ENCODE data around the gene RXRA.

The RXRA gene

GRCh38 chr9:134371731-134372130 is 45.5 kb downstream of the RXRA start:
- DNase-seq (ENCODE audit: extremely low spot score), result no peak
- ChIA-PET CTCF (no interaction called here), POLR2A (no interaction called here)

GRCh38 chr9:134372581-134373267 is 46.5 kb downstream of the RXRA start:
- no peak for DNase-seq (ENCODE audit: extremely low spot score)
- TF ChIP-seq FOXM1 (IDR thresholded peaks at IDR 0.05; ENCODE audit: borderline replicate concordance) (no peak), BHLHE40 (IDR thresholded peaks at IDR 0.05; ENCODE audit: borderline replicate concordance) (no peak)
- POLR2A ChIA-PET, result no interaction called here
- CTCF ChIA-PET, result no interaction called here

More at GRCh38 chr9:134371731-134372130, 45.5 kb downstream of the RXRA start:
- TF ChIP-seq BHLHE40 (IDR thresholded peaks at IDR 0.05; ENCODE audit: borderline replicate concordance) (no peak), L3MBTL2 (conservative IDR thresholded peaks at IDR 0.05) (no peak), SUZ12 (IDR thresholded peaks at IDR 0.05) (no peak), FOXA1 (IDR thresholded peaks at IDR 0.05) (no peak), ELF4 (IDR thresholded peaks at IDR 0.05) (no peak), LEF1 (IDR thresholded peaks at IDR 0.05; ENCODE audit: borderline replicate concordance) (no peak), ZNF384 (IDR thresholded peaks at IDR 0.05) (no peak), SP1 (IDR thresholded peaks at IDR 0.05) (no peak), NFRKB (IDR thresholded peaks at IDR 0.05) (no peak), ARNT (IDR thresholded peaks at IDR 0.05) (no peak), PKNOX1 (IDR thresholded peaks at IDR 0.05) (no peak), FOXM1 (IDR thresholded peaks at IDR 0.05; ENCODE audit: borderline replicate concordance) (no peak), TARDBP (IDR thresholded peaks at IDR 0.05) (no peak), HDGF (IDR thresholded peaks at IDR 0.05; ENCODE audit: borderline replicate concordance) (no peak), CTBP1 (IDR thresholded peaks at IDR 0.05; ENCODE audit: borderline replicate concordance) (no peak), FOXK2 (IDR thresholded peaks at IDR 0.05) (no peak)

- DNase-seq (ENCODE audit: extremely low spot score), result peak; percentile 35
- ChIA-PET CTCF (no interaction called here), POLR2A (no interaction called here)
- TF ChIP-seq SUZ12 (IDR thresholded peaks at IDR 0.05) (no peak), ARNT (IDR thresholded peaks at IDR 0.05) (no peak), LEF1 (IDR thresholded peaks at IDR 0.05; ENCODE audit: borderline replicate concordance) (no peak), FOXM1 (IDR thresholded peaks at IDR 0.05; ENCODE audit: borderline replicate concordance) (no peak), L3MBTL2 (conservative IDR thresholded peaks at IDR 0.05) (no peak), ELF4 (IDR thresholded peaks at IDR 0.05) (no peak), PKNOX1 (IDR thresholded peaks at IDR 0.05) (no peak), NFRKB (IDR thresholded peaks at IDR 0.05) (no peak), TARDBP (IDR thresholded peaks at IDR 0.05) (no peak), FOXK2 (IDR thresholded peaks at IDR 0.05) (no peak), CTBP1 (IDR thresholded peaks at IDR 0.05; ENCODE audit: borderline replicate concordance) (no peak), HDGF (IDR thresholded peaks at IDR 0.05; ENCODE audit: borderline replicate concordance) (no peak)
Observed at GRCh38 chr9:134373269-134373668, 47.0 kb downstream of the RXRA start.

GRCh38 chr9:134373953-134374300 is 47.7 kb downstream of the RXRA start:
- ChIA-PET CTCF (no interaction called here), POLR2A (no interaction called here)
- no peak for DNase-seq (ENCODE audit: extremely low spot score)

GRCh38 chr9:134374301-134375010 is 48.2 kb downstream of the RXRA start:
- DNase-seq (ENCODE audit: extremely low spot score), result no peak
- no peak for TF ChIP-seq HDGF (IDR thresholded peaks at IDR 0.05; ENCODE audit: borderline replicate concordance)
- no peak for TF ChIP-seq ARNT (IDR thresholded peaks at IDR 0.05)
- no peak for TF ChIP-seq SP1 (IDR thresholded peaks at IDR 0.05)
- TF ChIP-seq NFRKB (IDR thresholded peaks at IDR 0.05), result no peak
- TF ChIP-seq CTBP1 (IDR thresholded peaks at IDR 0.05; ENCODE audit: borderline replicate concordance), result no peak
- no peak for TF ChIP-seq FOXK2 (IDR thresholded peaks at IDR 0.05)
- TF ChIP-seq FOXM1 (IDR thresholded peaks at IDR 0.05; ENCODE audit: borderline replicate concordance), result no peak
- no peak for TF ChIP-seq SUZ12 (IDR thresholded peaks at IDR 0.05)
- no peak for TF ChIP-seq LEF1 (IDR thresholded peaks at IDR 0.05; ENCODE audit: borderline replicate concordance)
- TF ChIP-seq FOXA1 (IDR thresholded peaks at IDR 0.05), result no peak
- no peak for TF ChIP-seq ELF4 (IDR thresholded peaks at IDR 0.05)
- no peak for TF ChIP-seq PKNOX1 (IDR thresholded peaks at IDR 0.05)
- TF ChIP-seq TARDBP (IDR thresholded peaks at IDR 0.05), result no peak
- TF ChIP-seq BHLHE40 (IDR thresholded peaks at IDR 0.05; ENCODE audit: borderline replicate concordance), result no peak
- no peak for TF ChIP-seq ZNF384 (IDR thresholded peaks at IDR 0.05)
- no peak for TF ChIP-seq L3MBTL2 (conservative IDR thresholded peaks at IDR 0.05)
- ChIA-PET POLR2A (no interaction called here), CTCF (no interaction called here)

More at GRCh38 chr9:134373953-134374300, 47.7 kb downstream of the RXRA start:
- TF ChIP-seq ARNT (IDR thresholded peaks at IDR 0.05) (no peak), FOXA1 (IDR thresholded peaks at IDR 0.05) (no peak), FOXM1 (IDR thresholded peaks at IDR 0.05; ENCODE audit: borderline replicate concordance) (no peak)

GRCh38 chr9:134375011-134375390 is 48.7 kb downstream of the RXRA start:
- CTCF ChIA-PET, result no interaction called here
- TF ChIP-seq CTBP1 (IDR thresholded peaks at IDR 0.05; ENCODE audit: borderline replicate concordance) (no peak), ZNF384 (IDR thresholded peaks at IDR 0.05) (no peak), LEF1 (IDR thresholded peaks at IDR 0.05; ENCODE audit: borderline replicate concordance) (no peak), L3MBTL2 (conservative IDR thresholded peaks at IDR 0.05) (no peak), FOXM1 (IDR thresholded peaks at IDR 0.05; ENCODE audit: borderline replicate concordance) (no peak), FOXA1 (IDR thresholded peaks at IDR 0.05) (no peak)
- POLR2A ChIA-PET, result no interaction called here
- DNase-seq (ENCODE audit: extremely low spot score), result no peak
